RWPE1 (cell line): ENCODE data around the gene PRRG2.

ENCODE experiments used
- CTCF ChIA-PET: fragments of 350-600 bp; sonication (Branson Sonifier 250); formaldehyde crosslinking; extraction: SDS; loops from one replicate; lab custom pipeline; 2021; lab: Yijun Ruan, JAX
- POLR2A ChIA-PET: fragments of 400-600 bp; formaldehyde crosslinking; extraction: SDS; loops from one replicate; lab custom pipeline; 2020; ENCODE audit warnings: antibody characterized with exemption; ENCODE audit not compliant: low non-redundant PET; lab: Yijun Ruan, JAX
- DNase-seq: peaks from one replicate; pipeline ENCODE4 v3.0.0; 2012; ENCODE audit warnings: low spot score
- H3K27ac ChIP-seq: fragments of 450-650 bp; 2 replicates; pipeline ENCODE4 v1.5.1; 2017
- TF ChIP-seq, protein P1 (sequence below): fragments of 450-650 bp; conservative IDR thresholded peaks from 2 replicates; pipeline ENCODE4 v1.5.1; 2017; ENCODE audit warnings: low read depth, mild to moderate bottlenecking

PRRG2 gene

DNA sequence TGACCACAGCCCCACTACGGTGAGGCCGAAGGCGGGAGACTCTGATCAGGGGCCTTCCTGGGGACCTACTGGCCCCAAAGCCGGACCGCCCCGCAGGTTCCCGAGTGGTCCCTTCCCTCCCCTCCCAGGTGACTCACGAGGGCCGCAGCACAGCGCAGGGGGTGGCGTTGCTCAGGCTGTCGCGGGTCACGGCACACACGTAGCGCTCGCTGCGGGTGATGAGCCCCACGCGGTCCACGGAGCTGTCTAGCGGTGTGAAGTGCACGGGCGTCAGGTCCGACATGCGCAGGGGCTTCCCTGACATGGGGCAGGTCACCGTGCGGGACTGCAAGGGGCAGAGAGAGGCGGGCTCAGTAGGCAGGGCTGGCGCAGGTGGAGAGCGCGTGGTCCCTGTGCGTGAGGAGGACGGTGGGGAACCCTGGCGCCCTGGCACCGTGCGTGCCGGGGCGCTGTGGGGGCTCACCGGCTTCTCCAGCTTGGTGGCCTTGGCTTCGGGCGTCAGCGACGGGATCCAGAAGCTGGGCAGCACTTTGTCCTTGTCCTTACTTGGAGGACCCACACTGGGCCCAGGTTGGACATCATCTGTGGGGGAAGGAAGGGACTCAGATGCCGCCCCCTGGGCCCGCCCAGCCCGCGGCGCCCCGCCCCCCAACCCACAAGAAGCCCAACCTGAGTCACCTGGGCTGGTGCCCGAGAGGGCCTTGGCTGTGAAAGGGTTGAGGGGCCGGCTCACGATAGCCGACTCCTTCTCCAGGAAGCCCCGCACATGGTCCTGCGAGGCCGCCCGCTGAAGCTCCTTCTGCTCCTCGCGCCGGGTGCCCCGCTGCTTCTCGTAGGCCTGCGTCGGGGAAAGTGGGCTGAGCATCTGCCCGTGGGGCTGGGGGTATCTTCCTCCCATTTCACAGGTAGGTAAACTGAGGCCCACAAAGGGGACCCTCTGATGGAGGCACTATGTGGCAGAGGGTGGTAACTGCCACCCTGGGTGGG, 24.4 kb upstream of the PRRG2 start:
- ChIA-PET POLR2A (no interaction called here), CTCF (interaction anchor here (0.6 kb wide), 1 partner anchor 331 kb away, joined by 4 read pairs; no protein-coding TSS in a partner anchor)
- TF ChIP-seq, protein P1, sequence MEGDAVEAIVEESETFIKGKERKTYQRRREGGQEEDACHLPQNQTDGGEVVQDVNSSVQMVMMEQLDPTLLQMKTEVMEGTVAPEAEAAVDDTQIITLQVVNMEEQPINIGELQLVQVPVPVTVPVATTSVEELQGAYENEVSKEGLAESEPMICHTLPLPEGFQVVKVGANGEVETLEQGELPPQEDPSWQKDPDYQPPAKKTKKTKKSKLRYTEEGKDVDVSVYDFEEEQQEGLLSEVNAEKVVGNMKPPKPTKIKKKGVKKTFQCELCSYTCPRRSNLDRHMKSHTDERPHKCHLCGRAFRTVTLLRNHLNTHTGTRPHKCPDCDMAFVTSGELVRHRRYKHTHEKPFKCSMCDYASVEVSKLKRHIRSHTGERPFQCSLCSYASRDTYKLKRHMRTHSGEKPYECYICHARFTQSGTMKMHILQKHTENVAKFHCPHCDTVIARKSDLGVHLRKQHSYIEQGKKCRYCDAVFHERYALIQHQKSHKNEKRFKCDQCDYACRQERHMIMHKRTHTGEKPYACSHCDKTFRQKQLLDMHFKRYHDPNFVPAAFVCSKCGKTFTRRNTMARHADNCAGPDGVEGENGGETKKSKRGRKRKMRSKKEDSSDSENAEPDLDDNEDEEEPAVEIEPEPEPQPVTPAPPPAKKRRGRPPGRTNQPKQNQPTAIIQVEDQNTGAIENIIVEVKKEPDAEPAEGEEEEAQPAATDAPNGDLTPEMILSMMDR = no peak
- H3K27ac ChIP-seq = peak overlapping the region; percentile 19; the same call in 1 of the 2 replicates
- DNase-seq = no peak

DNA sequence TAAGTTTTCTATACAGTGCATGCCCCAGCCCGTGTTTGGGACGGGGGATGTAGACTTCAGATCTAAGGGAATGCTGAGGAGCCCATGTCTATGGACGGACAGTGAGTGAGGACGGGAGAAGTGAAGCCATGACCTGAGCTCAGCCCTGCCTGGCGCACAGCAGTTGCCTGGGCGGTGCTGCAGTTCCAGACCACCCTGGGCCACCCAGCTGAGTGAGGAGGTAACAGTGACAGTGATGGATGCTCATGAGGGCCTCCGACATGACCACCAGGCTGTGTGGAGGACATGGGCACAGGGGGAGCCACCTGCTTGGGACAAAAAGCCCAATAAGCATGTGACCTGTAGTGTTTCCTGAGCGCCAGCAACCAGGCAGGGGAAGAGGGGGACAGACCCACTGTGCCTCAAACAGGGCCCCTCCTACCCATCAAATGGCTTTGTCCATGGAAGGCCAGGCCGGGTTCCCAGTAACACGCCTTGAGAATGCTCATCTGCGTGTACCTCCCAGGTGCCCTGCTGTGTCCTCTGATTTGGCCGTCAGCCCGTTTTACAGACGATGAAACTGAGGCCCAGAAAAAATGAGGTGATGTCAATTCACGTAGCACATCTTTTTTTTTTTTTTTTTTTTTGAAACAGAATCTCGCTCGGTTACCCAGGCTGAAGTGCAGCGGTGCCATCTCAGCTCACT, 23.3 kb upstream of the PRRG2 start:
- H3K27ac ChIP-seq = no peak overlapping the region
- POLR2A ChIA-PET = no interaction called here
- TF ChIP-seq, protein P1 = no peak
- DNase-seq = no peak
- CTCF ChIA-PET = interaction anchor here (0.6 to 2.2 kb wide), 2 partner anchors 13 to 332 kb away, joined by 4 to 10 read pairs; no protein-coding TSS in a partner anchor

DNA sequence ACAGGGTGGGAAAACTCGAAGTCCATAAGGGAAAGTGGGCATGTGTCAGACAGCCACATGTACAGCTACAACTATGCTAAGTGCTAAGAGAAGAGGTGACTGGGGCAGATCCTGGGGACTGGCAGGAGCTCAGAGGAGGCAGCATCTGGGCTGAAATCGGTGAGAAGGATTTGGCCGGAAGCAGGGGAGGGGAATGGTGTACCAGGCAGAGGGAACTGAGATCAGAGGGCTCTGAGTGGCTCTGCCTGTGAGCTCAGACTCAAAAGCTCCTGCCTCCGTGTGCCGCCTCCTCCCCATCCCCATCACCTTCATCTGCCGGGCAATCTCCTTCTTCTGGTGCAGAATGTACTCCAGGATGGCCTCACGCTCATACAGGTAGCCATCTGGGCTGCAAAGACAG, 22.5 kb upstream of the PRRG2 start:
- ChIA-PET POLR2A (no interaction called here), CTCF (interaction anchor here (2.2 kb wide), 1 partner anchor 12 kb away, joined by 10 read pairs; no protein-coding TSS in a partner anchor)
- H3K27ac ChIP-seq = peak overlapping the region; percentile 41
- TF ChIP-seq, protein P1 = no peak
- no peak for DNase-seq

DNA sequence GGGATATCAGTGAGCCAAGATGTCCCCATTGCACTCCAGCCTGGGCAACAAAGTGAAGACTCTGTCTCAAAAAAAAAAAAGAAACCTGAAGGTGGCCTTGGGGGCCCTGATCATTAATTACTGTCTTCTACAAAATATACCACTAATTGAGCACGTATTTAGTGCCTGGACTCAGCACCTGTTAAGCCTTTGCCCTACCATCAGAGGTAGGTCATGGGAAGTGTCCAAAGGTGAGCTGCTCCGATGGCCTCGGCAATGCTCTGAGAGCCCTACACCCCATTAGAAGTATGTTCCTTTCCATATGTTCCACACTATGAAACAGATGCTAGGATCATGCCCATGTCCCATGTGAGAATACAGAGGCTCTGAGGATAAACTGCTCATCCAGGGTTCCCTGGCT, 21.7 kb upstream of the PRRG2 start:
- H3K27ac ChIP-seq = 0 out of 2 replicates have a peak overlapping the region, but pooled peaks have one; percentile 41
- ChIA-PET CTCF (interaction anchor here (0.6 to 3.0 kb wide), 3 partner anchors 11 to 234 kb away, joined by 5 to 10 read pairs (median 9); no protein-coding TSS in a partner anchor), POLR2A (no interaction called here)
- TF ChIP-seq, protein P1 = no peak
- DNase-seq = no peak

DNA sequence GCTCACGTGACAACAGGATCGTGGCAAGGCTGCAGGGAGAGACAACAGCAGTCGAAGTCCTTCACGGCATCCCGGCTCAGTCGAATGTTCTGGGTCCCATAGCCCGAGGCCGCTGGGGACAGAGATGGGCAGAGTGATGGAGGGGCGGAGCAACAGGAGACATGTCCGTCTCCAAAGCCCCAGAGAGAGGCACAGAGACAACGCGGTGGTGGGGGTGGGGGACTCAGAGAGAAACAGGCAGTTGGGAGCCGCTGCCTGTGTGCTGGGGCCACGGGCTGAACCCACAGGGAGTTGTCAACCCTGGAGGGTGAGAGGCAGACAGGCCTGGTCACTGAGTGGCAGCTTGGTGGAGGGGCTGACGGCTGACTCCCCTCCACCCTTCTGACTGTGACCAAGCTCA, 21.2 kb upstream of the PRRG2 start:
- ChIA-PET CTCF (interaction anchor here (3.0 kb wide), 1 partner anchor 13 kb away, joined by 9 read pairs; no protein-coding TSS in a partner anchor), POLR2A (no interaction called here)
- peak overlapping the region; percentile 12; the same call in 1 of the 2 replicates for H3K27ac ChIP-seq
- TF ChIP-seq, protein P1 = no peak
- DNase-seq = no peak
